Activated T-cell treated with anti-CD3 and anti-CD28 coated beads, Interleukin-2, amount 50 U/mL, for 48 hours (primary cell): ENCODE results near the gene PAQR4.

ENCODE experiments used
- DNase-seq, 2 experiments: peaks; one replicate each; pipeline ENCODE4 v3.0.0-alpha.2; 2020

Gene PAQR4

GRCh38 chr16:2981177-2981898, 12.2 kb downstream of the PAQR4 start:
- DNase-seq, result no peak

DNA sequence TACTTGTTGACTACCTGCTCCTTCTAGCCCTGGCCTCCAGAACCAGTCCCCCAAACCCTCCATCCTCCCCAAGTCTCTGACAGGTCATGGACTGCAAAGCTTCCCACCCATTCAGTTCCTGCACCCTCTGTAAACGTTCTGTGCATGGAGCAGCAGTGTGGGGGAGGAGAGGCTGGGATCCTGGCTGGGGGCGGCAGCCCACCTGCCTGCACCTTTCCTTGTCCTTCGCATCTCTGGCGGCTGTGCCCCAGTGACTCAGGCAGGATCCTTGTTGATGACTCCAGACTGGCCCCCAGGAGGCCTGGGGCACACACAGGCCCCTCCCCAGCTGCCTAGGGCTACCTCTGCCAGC, 12.7 kb downstream of the PAQR4 start:
- DNase-seq, result no peak

DNA sequence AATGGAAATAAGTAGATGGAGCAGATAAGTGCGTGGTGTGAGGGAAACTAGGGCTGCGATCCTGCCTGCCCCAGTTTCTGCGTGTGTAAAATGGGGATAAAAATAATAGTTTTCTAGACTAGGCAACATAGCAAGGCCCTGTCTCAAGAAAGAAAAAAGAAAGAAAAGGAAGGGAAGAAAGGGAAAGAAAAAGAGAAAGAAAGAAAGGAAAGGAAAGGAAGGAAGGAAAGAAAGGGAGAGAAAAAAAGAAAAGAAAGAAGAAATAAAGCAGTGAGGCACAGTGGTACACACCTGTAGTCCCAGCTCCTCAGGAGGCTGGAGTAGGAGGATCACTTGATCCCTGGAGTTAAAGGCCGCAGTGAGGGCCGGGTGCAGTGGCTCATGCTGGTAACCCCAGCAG, 13.3 kb downstream of the PAQR4 start:
- no peak for DNase-seq

DNA sequence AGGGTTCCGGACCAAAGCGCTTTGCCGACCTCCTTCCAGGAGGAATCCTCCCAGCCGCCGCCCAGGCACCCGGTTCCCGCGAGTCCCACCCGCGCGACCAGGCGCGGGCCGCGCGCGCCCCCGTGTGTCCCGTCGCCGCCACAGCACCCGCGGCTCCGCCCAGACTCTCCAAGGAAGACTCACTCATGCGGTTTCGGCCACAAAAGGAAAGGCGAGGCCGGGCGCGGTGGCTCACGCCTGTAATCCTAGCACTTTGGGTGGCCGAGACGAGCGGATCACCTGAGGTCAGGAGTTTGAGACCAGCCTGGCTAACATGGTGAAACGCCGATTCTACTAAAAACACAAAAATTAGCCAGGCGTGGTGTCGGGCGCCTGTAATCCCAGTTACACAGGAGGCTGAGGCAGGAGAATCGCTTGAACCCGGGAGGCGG, 14.6 kb downstream of the PAQR4 start:
- peak; percentile 90 to 91 for DNase-seq

- DNase-seq, result no peak
These were observed 16.3 kb downstream of the PAQR4 start for GRCh38 chr16:2985462-2985861.

GRCh38 chr16:2985893-2986355, 16.8 kb downstream of the PAQR4 start:
- DNase-seq, result no peak

DNA sequence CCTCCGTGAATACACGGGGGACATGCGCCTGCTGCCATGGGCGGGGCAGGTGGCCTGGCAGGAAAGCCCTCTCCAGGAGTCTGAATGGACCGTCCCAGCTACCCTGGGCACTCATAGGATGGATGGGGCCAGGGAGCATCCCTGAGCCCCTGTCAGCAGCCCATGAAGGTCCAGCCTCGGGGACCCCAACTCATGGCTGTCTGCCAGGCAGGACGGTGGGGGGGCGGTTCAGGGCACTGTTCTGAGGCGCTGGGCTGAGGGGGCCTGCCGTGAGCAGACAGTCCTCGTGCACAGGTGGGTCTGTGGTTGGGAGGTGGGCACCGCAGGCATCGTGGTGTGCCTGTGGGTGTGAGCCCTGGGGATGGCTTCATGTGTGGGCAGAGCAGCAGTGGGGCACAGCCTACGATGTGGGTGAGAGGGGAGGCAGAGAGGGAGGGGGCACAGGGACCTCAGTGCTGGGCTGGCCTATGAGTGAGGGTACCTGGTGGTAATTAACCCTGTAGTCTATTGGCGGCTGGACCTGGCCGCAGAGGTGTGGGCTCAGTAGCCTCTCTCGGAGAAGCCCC, 17.6 kb downstream of the PAQR4 start:
- DNase-seq, result no peak

GRCh38 chr16:2987286-2987685, 18.1 kb downstream of the PAQR4 start:
- DNase-seq, result no peak

GRCh38 chr16:2987833-2988232, 18.7 kb downstream of the PAQR4 start:
- no peak for DNase-seq

DNA sequence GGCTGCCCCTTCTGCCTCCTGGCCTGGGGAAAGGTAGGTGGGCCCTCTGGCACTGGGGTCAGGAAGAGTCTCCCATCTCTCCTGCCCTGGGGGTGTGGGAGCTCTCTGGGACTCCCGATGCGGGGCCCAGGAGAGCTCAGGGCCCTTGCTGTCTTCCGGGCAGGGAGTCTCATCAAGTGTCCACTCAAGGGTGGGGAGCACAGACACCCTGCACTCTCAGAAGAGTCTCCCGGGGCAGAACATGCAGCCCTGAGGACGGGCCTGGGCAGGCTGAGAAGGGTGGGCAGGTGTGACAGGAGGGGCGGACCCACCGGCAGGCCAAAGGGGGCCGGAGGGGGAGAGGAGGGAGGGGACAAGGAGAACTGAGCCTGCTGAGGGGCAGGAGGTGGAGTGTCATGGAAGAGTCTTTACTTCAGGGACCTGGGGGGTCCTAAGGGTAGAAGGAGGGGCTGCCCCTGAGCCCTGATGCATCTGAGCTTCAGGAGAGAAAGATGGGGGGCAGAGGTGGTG, 19.5 kb downstream of the PAQR4 start:
- DNase-seq, result no peak

DNA sequence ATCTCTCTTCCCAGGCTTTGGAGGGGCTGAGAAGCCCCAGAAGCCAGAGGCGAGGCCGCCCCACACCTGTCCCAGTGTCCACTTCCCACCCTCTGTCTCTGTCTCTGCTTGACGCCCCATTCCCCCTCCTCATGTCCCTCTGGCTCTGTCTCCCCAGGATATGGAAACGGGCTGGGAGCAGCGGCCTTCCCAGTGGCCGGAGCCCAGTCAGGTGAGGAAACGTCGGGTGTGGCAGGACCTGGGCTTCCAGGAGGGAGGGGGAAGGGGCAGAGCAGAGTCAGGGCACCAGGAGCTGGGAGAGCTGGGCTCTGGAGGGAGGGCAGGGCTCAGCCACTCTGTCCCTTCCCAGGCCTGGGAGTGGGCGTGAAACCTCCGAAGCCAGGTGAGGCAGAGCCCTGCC, 21.7 kb downstream of the PAQR4 start:
- no peak for DNase-seq

- no peak for DNase-seq
These were observed 22.6 kb downstream of the PAQR4 start for GRCh38 chr16:2991566-2992261.

- DNase-seq, result no peak
These were observed 23.4 kb downstream of the PAQR4 start for GRCh38 chr16:2992383-2993081.

DNA sequence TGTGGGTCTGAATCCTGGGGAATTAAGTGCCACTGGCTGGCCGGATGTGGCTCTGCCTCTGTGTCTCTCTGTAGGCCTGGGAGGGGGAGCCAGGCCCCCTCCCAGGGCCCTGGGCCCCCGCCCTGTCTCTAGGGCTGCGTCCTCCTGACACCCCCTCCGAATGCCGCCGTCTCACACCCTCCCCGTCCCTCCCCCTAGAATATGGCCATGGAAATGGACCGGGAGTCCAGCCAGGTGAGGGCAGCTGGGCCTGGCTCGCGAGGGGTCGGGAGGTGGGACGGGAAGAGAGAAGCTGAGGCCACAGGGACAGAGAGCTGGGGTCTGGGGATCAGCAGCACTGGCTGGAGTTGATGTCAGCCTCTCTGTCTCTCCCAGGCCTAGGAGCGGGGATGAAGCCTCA, 27.1 kb downstream of the PAQR4 start:
- no peak for DNase-seq

DNA sequence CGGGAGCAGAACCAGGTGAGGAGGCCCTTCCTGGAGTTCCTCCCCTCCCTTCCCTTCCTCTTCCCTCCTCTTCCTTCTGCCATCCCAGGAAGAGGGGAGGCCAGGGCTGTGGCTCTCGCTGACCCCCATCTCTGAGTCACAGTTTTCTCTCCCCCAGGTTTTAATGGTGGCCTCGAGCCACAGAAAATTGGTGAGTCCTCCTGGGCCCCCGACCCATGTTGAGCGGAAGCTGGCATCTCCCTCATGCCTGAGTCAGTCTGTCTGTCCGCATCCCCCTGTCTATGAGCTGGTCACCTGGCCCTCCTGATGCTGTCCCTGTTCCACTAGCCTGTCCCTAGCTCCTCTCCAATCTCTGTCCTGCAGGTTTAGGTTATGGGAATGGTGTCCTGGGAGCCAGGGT, 30.8 kb downstream of the PAQR4 start:
- no peak for DNase-seq

GRCh38 chr16:3000540-3000939, 31.4 kb downstream of the PAQR4 start:
- DNase-seq, result no peak

DNA sequence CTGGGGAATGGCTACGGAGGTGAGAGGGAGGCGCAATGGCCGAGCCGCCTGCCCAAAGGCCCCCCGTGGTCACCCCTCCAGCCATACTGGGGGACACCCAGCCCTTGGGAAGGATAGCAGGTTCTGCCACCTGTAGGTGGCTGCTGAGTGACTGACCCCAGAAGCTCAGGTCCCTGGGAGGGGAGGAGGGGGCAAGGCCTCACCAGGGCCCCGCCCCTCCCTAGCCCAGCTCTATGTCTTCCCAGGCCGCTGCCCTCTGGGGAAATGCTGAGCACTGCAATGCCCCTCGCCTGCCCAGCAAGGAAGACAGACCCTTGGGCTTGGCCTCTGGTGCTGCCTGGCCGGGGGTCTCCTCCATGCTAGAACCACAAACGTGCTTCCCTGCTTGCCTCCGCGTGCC, 32.2 kb downstream of the PAQR4 start:
- no peak for DNase-seq

DNA sequence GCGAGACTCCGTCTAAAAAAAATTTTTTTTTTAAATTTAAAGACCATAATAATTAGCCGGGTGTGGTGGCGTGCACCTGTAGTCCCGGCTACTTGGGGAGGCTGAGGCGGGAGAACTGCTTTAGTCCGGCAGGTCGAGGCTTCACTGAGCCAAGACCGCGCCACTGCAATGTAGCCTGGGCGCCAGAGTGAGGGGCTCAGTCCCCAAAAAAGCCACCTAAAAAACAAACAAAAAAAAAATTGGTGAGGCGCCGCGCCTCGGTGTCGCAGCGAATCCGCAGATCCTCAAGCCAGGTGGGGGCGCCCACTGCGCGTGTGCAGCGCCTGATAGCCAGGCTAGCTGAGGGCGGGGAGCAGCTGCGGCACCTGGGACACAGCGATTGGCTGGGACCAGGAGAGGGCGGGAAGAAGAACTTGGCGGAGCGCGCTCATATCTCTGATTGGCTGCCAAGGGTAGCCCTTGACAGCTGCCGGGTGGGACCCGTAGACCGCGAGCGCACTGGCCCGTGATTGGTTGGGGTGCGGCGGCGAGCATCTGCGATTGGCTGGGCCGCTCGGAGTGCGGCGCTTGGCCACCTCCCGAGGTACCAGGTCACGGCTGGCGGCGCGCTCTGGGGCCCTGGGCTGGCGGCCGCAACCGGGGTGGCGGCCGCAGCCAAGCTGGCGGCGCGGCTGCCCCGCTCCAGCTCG, 34.6 kb downstream of the PAQR4 start:
- peak; percentile 94 to 98 for DNase-seq

DNA sequence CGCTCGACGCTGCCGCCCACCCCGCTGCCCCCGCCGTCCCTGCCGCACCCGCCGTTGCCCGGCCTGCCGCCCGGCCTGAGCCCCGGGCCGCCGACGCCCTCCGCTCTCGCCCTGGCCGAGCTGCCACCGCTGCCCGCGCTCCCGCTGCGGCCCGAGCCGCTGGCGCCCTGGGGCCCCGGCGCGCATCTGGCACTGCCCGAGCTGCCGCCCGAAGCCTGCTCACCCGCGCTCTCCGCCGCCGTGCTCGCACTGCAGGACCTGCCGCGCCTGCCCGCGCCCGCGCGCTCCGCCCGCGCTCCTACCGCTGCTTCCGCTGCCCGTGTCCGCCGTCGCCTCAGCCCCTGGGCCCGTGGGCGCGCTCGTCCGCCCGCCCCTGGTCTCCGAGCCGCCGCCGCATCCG, 35.2 kb downstream of the PAQR4 start:
- no peak for DNase-seq

- no peak for DNase-seq
These were observed 35.7 kb downstream of the PAQR4 start for GRCh38 chr16:3004781-3005284.

- no peak for DNase-seq
These were observed 38.2 kb downstream of the PAQR4 start for GRCh38 chr16:3007059-3007956.
